ENCODE measurements around the gene CSMD2.

DNA sequence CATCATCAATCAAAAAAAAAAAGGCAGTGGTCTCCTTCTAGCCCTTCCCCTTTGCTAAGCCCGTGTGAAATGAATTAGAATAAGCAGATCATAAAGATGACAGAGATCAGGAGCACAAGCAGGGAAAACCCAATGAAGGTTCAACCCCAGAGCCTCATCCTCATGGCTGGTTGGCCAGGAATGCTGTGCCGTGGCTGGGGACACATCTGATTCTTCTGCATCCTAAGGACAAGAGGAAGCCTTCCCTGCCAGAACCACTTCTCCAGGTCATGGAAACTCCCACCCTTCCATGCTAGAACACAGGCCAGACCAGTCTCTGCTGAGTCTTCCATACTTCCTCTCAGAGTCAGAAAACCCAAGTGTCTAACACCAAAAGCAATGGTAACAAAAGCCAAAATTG is 81.1 kb downstream of the CSMD2 start:
- TF ChIP-seq SUZ12 (IDR thresholded peaks at IDR 0.05; ENCODE audit: extremely low read depth, insufficient read depth, insufficient read length) (no peak), ZNF274 (IDR thresholded peaks at IDR 0.05; ENCODE audit: low read depth, low read length) (no peak)

Data from NT2/D1 (cell line).